Endothelial cell of umbilical vein (primary cell): Measurements from ENCODE around the gene AK5.

Experiments
- EZH2 ChIP-seq: IDR thresholded peaks from 2 replicates; pipeline ENCODE4 v1.6.1; 2012; ENCODE audit warnings: borderline replicate concordance, low read depth, mild to moderate bottlenecking, moderate library complexity, low read length, inconsistent platforms; ENCODE audit not compliant: severe bottlenecking
- GATA2 ChIP-seq: IDR thresholded peaks from 2 replicates; pipeline ENCODE4 v1.7.0; 2011; ENCODE audit warnings: low read depth, mild to moderate bottlenecking, moderate library complexity, mixed read lengths, low read length; ENCODE audit not compliant: insufficient read length, insufficient read depth
- JUN ChIP-seq: IDR thresholded peaks from 2 replicates; pipeline ENCODE4 v1.6.1; 2011; ENCODE audit warnings: borderline replicate concordance, low read depth; ENCODE audit not compliant: insufficient read length, insufficient read depth
- MYC ChIP-seq: IDR thresholded peaks from one replicate; pipeline ENCODE4 v1.6.1; 2011; ENCODE audit warnings: mild to moderate bottlenecking, low read depth, low read length
- POLR2A ChIP-seq: IDR thresholded peaks from 2 replicates; pipeline ENCODE4 v1.6.1; 2012; ENCODE audit warnings: low read depth, mild to moderate bottlenecking, control low read depth, low read length
- TF ChIP-seq, protein P1 (sequence below), 2 donors: IDR thresholded peaks; 1 replicate in 1 of 2; 2 replicates in 1 of 2; pipeline ENCODE4 v1.5.1; 2011; ENCODE audit warnings: low read length in 2 of 2, mild to moderate bottlenecking in 2 of 2, moderate library complexity in 2 of 2, control low read depth in 1 of 2, inconsistent platforms in 1 of 2, low read depth in 1 of 2; ENCODE audit not compliant: insufficient read depth in 1 of 2; ENCODE audit errors: extremely low read depth in 1 of 2
- TF ChIP-seq, protein P2 (sequence below): IDR thresholded peaks from 2 replicates; pipeline ENCODE4 v1.6.1; 2011; ENCODE audit not compliant: insufficient read depth, insufficient read length

- no peak for TF ChIP-seq EZH2
- TF ChIP-seq, protein P1, sequence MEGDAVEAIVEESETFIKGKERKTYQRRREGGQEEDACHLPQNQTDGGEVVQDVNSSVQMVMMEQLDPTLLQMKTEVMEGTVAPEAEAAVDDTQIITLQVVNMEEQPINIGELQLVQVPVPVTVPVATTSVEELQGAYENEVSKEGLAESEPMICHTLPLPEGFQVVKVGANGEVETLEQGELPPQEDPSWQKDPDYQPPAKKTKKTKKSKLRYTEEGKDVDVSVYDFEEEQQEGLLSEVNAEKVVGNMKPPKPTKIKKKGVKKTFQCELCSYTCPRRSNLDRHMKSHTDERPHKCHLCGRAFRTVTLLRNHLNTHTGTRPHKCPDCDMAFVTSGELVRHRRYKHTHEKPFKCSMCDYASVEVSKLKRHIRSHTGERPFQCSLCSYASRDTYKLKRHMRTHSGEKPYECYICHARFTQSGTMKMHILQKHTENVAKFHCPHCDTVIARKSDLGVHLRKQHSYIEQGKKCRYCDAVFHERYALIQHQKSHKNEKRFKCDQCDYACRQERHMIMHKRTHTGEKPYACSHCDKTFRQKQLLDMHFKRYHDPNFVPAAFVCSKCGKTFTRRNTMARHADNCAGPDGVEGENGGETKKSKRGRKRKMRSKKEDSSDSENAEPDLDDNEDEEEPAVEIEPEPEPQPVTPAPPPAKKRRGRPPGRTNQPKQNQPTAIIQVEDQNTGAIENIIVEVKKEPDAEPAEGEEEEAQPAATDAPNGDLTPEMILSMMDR (IDR thresholded peaks at IDR 0.05; ENCODE audit: extremely low read depth in 1 of 2, insufficient read depth in 1 of 2, low read depth in 1 of 2, low read length in 2 of 2): no peak
- no peak for TF ChIP-seq JUN
- no peak for TF ChIP-seq POLR2A
- no peak for TF ChIP-seq MYC
- TF ChIP-seq, protein P2, sequence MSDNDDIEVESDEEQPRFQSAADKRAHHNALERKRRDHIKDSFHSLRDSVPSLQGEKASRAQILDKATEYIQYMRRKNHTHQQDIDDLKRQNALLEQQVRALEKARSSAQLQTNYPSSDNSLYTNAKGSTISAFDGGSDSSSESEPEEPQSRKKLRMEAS: no peak
- TF ChIP-seq GATA2: no peak
Observed at GRCh38 chr1:77349275-77349674, 67.5 kb downstream of the AK5 start.
